Activated naive CD4-positive, alpha-beta T cell treated with anti-CD3 and anti-CD28 coated beads, Interleukin-2, amount 50 U/mL, for 72 hours (primary cell): ENCODE data around the gene AOC2. TPM values are rescaled to one million over a fixed set of nuclear protein-coding genes. Genes with fewer than 3 reads are reported as not detected.
"Not testable (repeated sequence)": the region's sequence is repeated elsewhere in the genome, so short reads cannot be mapped to it uniquely, and the experiment has no call there.

ENCODE experiments used
- ATAC-seq, 2 donors: fragments of 150-1000 bp; cut with Tn5 transposase; 2 replicates each; pipeline ENCODE4 v1.10.0; 2021; ENCODE audit warnings: mild to moderate bottlenecking in 2 of 2, moderate library complexity in 2 of 2
- DNase-seq, 2 donors: peaks; one replicate each; pipeline ENCODE4 v3.0.0; 2021 to 2022; ENCODE audit warnings: low spot score in 2 of 2
- H3K27ac Mint-ChIP-seq, 2 donors: one replicate each; pipeline ENCODE4 v1.8.0; 2022; ENCODE audit warnings: mild to moderate bottlenecking in 2 of 2, mixed read lengths in 2 of 2
- H3K36me3 Mint-ChIP-seq, 2 donors: one replicate each; pipeline ENCODE4 v1.8.0; 2022; ENCODE audit warnings: mixed read lengths in 2 of 2
- H3K9me3 Mint-ChIP-seq, 2 donors: one replicate each; pipeline ENCODE4 v1.8.0; 2022; ENCODE audit warnings: mixed read lengths in 2 of 2
- total RNA-seq, 2 donors: library from RNA; stranded (reverse); gene quantifications; one replicate each; pipeline ENCODE4 v1.2.3, GENCODE V29; 2022

Gene AOC2
- total RNA-seq, 2 donors from 2014 or later, result 3.6 to 6.1 TPM

- Mint-ChIP-seq H3K9me3 (no peaks in the 10 kb centered on the region), H3K27ac (no peak overlapping the region)
These were observed 22.5 kb downstream of the AOC2 start for GRCh38 chr17:42866631-42867575.

GRCh38 chr17:42867694-42868261 lies 23.4 kb downstream of the AOC2 start:
- not testable (repeated sequence) for H3K27ac Mint-ChIP-seq, DNase-seq, ATAC-seq, H3K36me3 Mint-ChIP-seq, H3K9me3 Mint-ChIP-seq

More at GRCh38 chr17:42866631-42867575, 22.5 kb downstream of the AOC2 start:
- no peaks in the 10 kb centered on the region for H3K36me3 Mint-ChIP-seq
- ATAC-seq, result no peak
- DNase-seq, result no peak

GRCh38 chr17:42868338-42868737 lies 24.0 kb downstream of the AOC2 start:
- Mint-ChIP-seq H3K36me3 (no peaks in the 10 kb centered on the region), H3K9me3 (no peaks in the 10 kb centered on the region), H3K27ac (no peak overlapping the region)
- DNase-seq, result no peak
- ATAC-seq, result no peak

- H3K9me3 Mint-ChIP-seq, result no peaks in the 10 kb centered on the region
These were observed 27.3 kb downstream of the AOC2 start for GRCh38 chr17:42871647-42872046.

GRCh38 chr17:42872251-42872965 lies 28.0 kb downstream of the AOC2 start:
- Mint-ChIP-seq H3K9me3 (no peaks in the 10 kb centered on the region), H3K27ac (peak overlapping the region in 1 of 2 donors; percentile 17), H3K36me3 (no peaks in the 10 kb centered on the region)
- DNase-seq (no peak), ATAC-seq (no peak)

More at GRCh38 chr17:42871647-42872046, 27.3 kb downstream of the AOC2 start:
- ATAC-seq (no peak), DNase-seq (no peak)
- no peaks in the 10 kb centered on the region for H3K36me3 Mint-ChIP-seq
- no peak overlapping the region for H3K27ac Mint-ChIP-seq

- H3K27ac Mint-ChIP-seq, result no peak overlapping the region
- no peaks in the 10 kb centered on the region for H3K9me3 Mint-ChIP-seq
- H3K36me3 Mint-ChIP-seq, result no peaks in the 10 kb centered on the region
- ATAC-seq (no peak), DNase-seq (no peak)
These were observed 28.9 kb downstream of the AOC2 start for GRCh38 chr17:42873315-42873714.

- DNase-seq, H3K9me3 Mint-ChIP-seq, ATAC-seq, H3K36me3 Mint-ChIP-seq, H3K27ac Mint-ChIP-seq: not testable (repeated sequence)
These were observed 29.7 kb downstream of the AOC2 start for GRCh38 chr17:42873932-42874695.

- no peaks in the 10 kb centered on the region for H3K36me3 Mint-ChIP-seq
- no peak for DNase-seq
- H3K9me3 Mint-ChIP-seq, result no peaks in the 10 kb centered on the region
- H3K27ac Mint-ChIP-seq, result no peak overlapping the region
- ATAC-seq, result no peak
These were observed 32.7 kb downstream of the AOC2 start for GRCh38 chr17:42877037-42877436.

- H3K36me3 Mint-ChIP-seq, result no peaks in the 10 kb centered on the region
- DNase-seq, result no peak
- no peaks in the 10 kb centered on the region for H3K9me3 Mint-ChIP-seq
- H3K27ac Mint-ChIP-seq, result no peak overlapping the region
- ATAC-seq, result no peak
These were observed 33.9 kb downstream of the AOC2 start for GRCh38 chr17:42878123-42878880.

- DNase-seq (no peak), ATAC-seq (no peak)
- H3K9me3 Mint-ChIP-seq, result no peaks in the 10 kb centered on the region
- no peak overlapping the region for H3K27ac Mint-ChIP-seq
- no peaks in the 10 kb centered on the region for H3K36me3 Mint-ChIP-seq
These were observed 34.7 kb downstream of the AOC2 start for GRCh38 chr17:42878924-42879595.

GRCh38 chr17:42879596-42879985 lies 35.2 kb downstream of the AOC2 start:
- H3K9me3 Mint-ChIP-seq, result no peaks in the 10 kb centered on the region
- H3K36me3 Mint-ChIP-seq, result no peaks in the 10 kb centered on the region

GRCh38 chr17:42880776-42881310 lies 36.5 kb downstream of the AOC2 start:
- DNase-seq, result no peak
- Mint-ChIP-seq H3K9me3 (no peaks in the 10 kb centered on the region), H3K27ac (no peak overlapping the region), H3K36me3 (no peaks in the 10 kb centered on the region)
- no peak for ATAC-seq

More at GRCh38 chr17:42879596-42879985, 35.2 kb downstream of the AOC2 start:
- ATAC-seq (no peak), DNase-seq (no peak)
- no peak overlapping the region for H3K27ac Mint-ChIP-seq

- H3K36me3 Mint-ChIP-seq, H3K9me3 Mint-ChIP-seq, ATAC-seq, DNase-seq, H3K27ac Mint-ChIP-seq: not testable (repeated sequence)
These were observed 37.3 kb downstream of the AOC2 start for GRCh38 chr17:42881706-42882105.

- no peak for DNase-seq
- Mint-ChIP-seq H3K36me3 (no peaks in the 10 kb centered on the region), H3K9me3 (no peaks in the 10 kb centered on the region), H3K27ac (no peak overlapping the region)
- ATAC-seq, result no peak
These were observed 37.8 kb downstream of the AOC2 start for GRCh38 chr17:42882166-42882565.
